Mucosa of gallbladder (tissue), 1 donor: ENCODE data around the gene TAOK1. TPM values are rescaled to one million over a fixed set of nuclear protein-coding genes. Genes with fewer than 3 reads are reported as not detected.

Experiments used
- DNase-seq: peaks from one replicate; pipeline ENCODE4 v3.0.0-alpha.2; 2020; ENCODE audit warnings: low spot score
- total RNA-seq: library from RNA; stranded (reverse); gene quantifications from one replicate; pipeline ENCODE4 v1.2.1, GENCODE V29; 2021
- donor health status: DM: no; HTN: no; CAD: no.

Gene TAOK1
- total RNA-seq, 1 donor from 2014 or later: 62.5 TPM

- no peak for DNase-seq
Measured at GRCh38 chr17:29571486-29571882, 181.3 kb downstream of the TAOK1 start.

- no peak for DNase-seq
Measured at GRCh38 chr17:29571883-29572681, 181.9 kb downstream of the TAOK1 start.

- no peak for DNase-seq
Measured at GRCh38 chr17:29572691-29573557, 182.8 kb downstream of the TAOK1 start.

GRCh38 chr17:29573558-29573869 lies 183.4 kb downstream of the TAOK1 start:
- DNase-seq: no peak

- no peak for DNase-seq
Measured at GRCh38 chr17:29573871-29574731, 183.9 kb downstream of the TAOK1 start.

- peak; percentile 80 for DNase-seq
Measured at GRCh38 chr17:29574732-29575510, 184.8 kb downstream of the TAOK1 start.

DNA sequence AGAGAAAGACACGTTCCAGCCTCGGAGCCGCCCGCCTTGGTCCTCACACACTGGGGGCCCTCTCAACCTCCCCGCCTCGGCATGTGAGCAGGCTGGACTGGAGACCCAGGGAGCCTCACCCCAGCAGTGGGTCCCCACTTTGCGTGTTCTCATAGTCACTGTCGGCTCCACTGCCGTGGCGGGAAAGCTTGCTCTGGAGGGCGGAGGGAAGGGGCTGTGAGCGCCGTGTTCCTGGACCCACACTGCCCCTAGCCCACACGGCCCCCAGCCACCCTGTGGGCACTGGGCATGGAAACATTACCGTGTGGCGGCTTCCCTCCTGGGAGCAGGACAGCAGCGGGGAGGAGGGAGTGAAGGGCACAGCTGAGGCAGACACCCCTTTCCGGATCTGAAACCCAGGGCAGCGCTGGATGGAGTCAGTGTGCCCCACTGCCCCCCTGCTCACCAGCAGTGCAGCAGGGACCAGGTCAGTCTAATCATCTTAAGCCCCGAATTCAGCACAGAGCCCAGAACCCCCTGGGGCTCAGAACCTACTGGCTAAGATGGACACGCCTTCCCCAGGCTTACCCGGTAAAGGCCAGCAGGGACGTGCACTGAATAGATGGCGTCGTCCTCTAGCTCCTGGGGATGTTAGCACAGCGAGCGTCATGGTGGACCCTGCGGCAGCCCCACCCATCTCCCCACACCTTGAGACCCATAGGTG lies 185.5 kb downstream of the TAOK1 start:
- DNase-seq: no peak

GRCh38 chr17:29576214-29577000 lies 186.2 kb downstream of the TAOK1 start:
- no peak for DNase-seq

- no peak for DNase-seq
Measured at GRCh38 chr17:29577001-29577370, 186.8 kb downstream of the TAOK1 start.

DNA sequence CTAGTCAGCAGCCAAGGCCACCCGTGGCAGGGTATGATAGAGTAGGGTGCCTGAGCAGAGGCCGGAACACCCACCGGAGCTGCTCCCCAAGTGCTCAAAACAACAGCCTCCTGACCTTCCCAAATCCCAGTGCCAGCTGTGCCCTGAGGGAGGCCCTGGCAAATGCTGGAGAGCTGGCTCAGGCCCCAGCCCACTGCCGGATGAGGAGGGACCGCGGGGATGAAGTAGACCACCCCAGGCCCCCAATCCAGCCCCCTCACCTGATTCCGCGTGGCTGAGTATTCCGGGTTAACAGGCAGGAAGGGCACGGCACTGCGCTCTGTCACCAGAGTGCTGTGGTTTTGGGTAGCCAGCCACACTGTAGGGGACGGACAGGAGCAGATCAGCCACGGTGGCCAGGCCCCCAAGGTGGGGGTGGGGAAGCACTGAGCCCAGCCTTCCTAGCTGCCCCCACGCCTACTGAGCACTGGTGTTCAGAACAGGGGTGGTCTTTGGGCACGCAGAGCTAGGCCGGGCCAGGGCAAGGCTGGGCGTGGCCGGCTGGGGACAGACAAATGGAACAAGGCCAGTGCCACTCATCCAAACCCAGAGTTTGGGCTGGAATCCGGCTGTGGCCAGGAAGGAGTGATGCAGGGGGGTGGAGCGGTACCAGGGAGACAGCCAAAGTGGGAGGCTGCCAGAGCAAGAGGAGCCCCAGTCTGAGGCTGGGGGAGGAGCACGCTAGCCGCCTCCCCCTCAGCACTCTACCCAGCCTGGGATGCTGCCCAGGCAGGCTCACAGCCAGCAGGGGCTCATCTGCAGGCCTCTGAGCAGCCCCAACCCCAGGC lies 187.4 kb downstream of the TAOK1 start:
- DNase-seq: no peak

DNA sequence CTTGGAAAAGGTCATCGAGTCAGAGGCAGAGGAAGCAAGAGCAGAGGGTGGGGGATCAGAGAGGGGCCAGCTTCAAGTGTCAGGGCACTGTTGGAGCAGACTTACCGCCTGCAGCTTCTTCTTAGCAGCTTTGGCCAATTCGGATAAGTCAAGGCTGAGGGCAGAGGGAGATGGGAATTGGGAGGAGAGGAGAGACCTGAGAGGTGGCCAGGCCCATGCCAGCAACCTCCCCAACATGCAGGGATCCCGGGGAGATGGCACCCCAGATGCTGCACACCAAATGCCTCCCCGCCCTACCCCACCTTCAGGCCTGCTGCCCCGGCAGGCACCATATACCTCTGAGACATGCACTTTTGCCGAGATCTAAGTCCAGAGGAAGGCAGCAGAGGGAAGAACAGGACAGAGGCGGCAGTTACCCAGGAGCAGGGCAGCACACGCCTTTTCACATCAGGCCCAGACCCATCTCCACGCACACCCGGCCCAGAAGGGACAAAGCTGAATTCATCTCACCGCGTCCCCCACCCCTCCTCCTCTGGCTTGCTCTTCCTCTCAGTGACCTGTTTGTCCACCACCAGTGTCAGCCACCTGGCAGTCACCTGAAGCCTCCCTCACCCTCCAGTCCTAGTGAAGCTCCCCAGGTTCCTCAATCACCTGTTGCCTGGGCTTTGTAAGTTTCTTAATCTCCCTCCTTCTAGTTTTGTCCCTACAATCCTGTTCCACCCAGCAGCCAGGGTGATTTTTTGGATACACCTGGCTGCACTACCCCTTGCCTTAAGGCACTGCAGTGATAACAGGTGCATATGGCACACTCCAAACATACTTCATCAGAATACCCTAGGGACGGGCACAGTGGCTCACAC lies 188.7 kb downstream of the TAOK1 start:
- DNase-seq: no peak

GRCh38 chr17:29579866-29580771 lies 190.0 kb downstream of the TAOK1 start:
- DNase-seq: peak; percentile 86

DNA sequence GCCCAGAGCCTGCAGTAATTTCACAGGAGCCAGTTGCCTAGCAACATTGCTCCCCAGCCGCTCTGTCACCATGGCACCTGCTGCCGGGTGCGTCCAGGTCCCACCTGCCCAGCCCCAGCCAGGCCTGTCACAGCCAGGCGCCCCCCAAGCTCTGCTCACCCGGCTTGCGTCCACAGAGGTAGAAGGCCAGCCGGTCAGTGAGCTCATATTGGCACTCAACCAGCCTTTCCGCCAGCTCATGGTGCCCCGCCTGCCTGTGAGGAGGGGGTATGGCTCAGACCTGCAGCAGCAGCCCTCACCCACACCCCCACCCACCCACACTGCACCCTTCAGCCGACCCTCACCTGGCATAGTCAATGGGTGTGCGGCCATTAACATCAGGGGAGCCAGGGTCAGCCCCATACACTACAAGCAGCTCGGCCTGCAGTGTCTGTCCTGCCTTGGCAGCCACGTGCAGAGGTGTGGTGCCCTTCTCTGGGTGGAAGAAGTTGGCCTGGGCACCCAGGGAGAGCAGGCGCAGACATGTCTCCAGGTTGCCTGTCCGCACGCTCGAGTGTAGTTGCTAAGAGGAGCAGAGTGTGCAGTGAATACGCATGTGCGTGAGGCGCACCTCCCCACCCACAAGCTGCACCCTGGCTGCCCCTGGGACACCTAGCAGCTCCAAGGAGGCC lies 191.6 kb downstream of the TAOK1 start:
- no peak for DNase-seq

GRCh38 chr17:29582254-29582765 lies 192.1 kb downstream of the TAOK1 start:
- no peak for DNase-seq

GRCh38 chr17:29582772-29583171 lies 192.6 kb downstream of the TAOK1 start:
- no peak for DNase-seq
